SU-DHL-6 (cell line): Measurements from ENCODE around the gene S100PBP.

Experiments used
- H2AFZ ChIP-seq: fragments of 200-600 bp; sonication (generic); 2 replicates; pipeline ENCODE4 v1.6.1; 2014; ENCODE audit warnings: low read depth, mild to moderate bottlenecking, moderate library complexity, mixed read lengths, antibody characterized with exemption, low read length; ENCODE audit not compliant: severe bottlenecking
- H3F3A ChIP-seq: fragments of 200-600 bp; shearing (Covaris generic); 2 replicates; pipeline ENCODE4 v1.6.0; 2016; ENCODE audit warnings: antibody characterized with exemption, mild to moderate bottlenecking; ENCODE audit not compliant: insufficient read depth
- H3K27ac ChIP-seq: fragments of 200-600 bp; sonication (generic); 2 replicates; pipeline ENCODE4 v1.5.1; 2016; ENCODE audit warnings: low read depth, mild to moderate bottlenecking, low read length, moderate library complexity, mixed read lengths
- H3K27me3 ChIP-seq: fragments of 200-600 bp; sonication (generic), shearing (Covaris generic); 2 replicates; pipeline ENCODE4 v1.6.0; 2014; ENCODE audit warnings: mild to moderate bottlenecking, low read length
- H3K36me3 ChIP-seq: fragments of 200-600 bp; sonication (generic); 2 replicates; pipeline ENCODE4 v1.6.1; 2014; ENCODE audit warnings: mild to moderate bottlenecking, low read length, mixed read lengths
- H3K4me2 ChIP-seq: fragments of 300-600, 200-600 bp; shearing (Covaris generic), sonication (generic); 2 replicates; pipeline ENCODE4 v1.6.0; 2014; ENCODE audit warnings: low read length, low read depth, mild to moderate bottlenecking; ENCODE audit not compliant: poor library complexity, severe bottlenecking
- H3K4me3 ChIP-seq: fragments of 200-600 bp; sonication (generic); 2 replicates; pipeline ENCODE4 v1.5.1; 2014; ENCODE audit warnings: antibody characterized with exemption, low read length, mild to moderate bottlenecking, mixed read lengths; ENCODE audit not compliant: insufficient read depth, poor library complexity, severe bottlenecking
- H3K79me2 ChIP-seq: fragments of 200-600 bp; sonication (generic); 2 replicates; pipeline ENCODE4 v1.6.1; 2014; ENCODE audit warnings: mild to moderate bottlenecking, low read length, moderate library complexity; ENCODE audit not compliant: insufficient read depth
- H3K9ac ChIP-seq: fragments of 200-600 bp; sonication (generic); 2 replicates; pipeline ENCODE4 v1.7.0; 2014; ENCODE audit warnings: mild to moderate bottlenecking, low read length
- H3K9me2 ChIP-seq: fragments of 200-600 bp; sonication (generic); replicated peaks from 2 replicates; pipeline ENCODE4 v1.6.1; 2014; ENCODE audit warnings: low read length; ENCODE audit not compliant: insufficient read depth
- H3K9me3 ChIP-seq: fragments of 200-600 bp; sonication (generic); 2 replicates; pipeline ENCODE4 v1.6.1; 2014; ENCODE audit warnings: low read length, mixed read lengths; ENCODE audit not compliant: insufficient read depth
- H4K20me1 ChIP-seq: fragments of 200-600 bp; sonication (generic); 2 replicates; pipeline ENCODE4 v1.6.1; 2014; ENCODE audit warnings: low read depth, mild to moderate bottlenecking, antibody characterized with exemption, low read length, moderate library complexity, mixed read lengths
- CTCF ChIP-seq: fragments of 200-600 bp; sonication (generic); IDR thresholded peaks from one replicate; pipeline ENCODE4 v1.5.1; 2017; ENCODE audit warnings: antibody characterized with exemption, mild to moderate bottlenecking, low read length, moderate library complexity; ENCODE audit not compliant: insufficient read depth, poor library complexity, severe bottlenecking
- EZH2phosphoT487 ChIP-seq: fragments of 200-600 bp; sonication (generic), shearing (Covaris generic); conservative IDR thresholded peaks from 2 replicates; pipeline ENCODE4 v1.6.1; 2018; ENCODE audit warnings: mild to moderate bottlenecking, antibody characterized with exemption, low read length, moderate library complexity, mixed read lengths

Gene S100PBP

GRCh38 chr1:32894681-32895080, 77.2 kb downstream of the S100PBP start:
- H3K36me3 ChIP-seq = no peaks in the 10 kb centered on the region
- TF ChIP-seq EZH2phosphoT487 (no peak), CTCF (no peak)
- no peak overlapping the region for H3K9ac ChIP-seq
- no peaks in the 10 kb centered on the region for H3F3A ChIP-seq
- H3K79me2 ChIP-seq = no peaks in the 10 kb centered on the region
- no peak overlapping the region for H3K4me2 ChIP-seq
- no peaks in the 10 kb centered on the region for H3K9me3 ChIP-seq
- no peaks in the 10 kb centered on the region for H3K27me3 ChIP-seq
- H4K20me1 ChIP-seq = no peaks in the 10 kb centered on the region
- no peaks in the 10 kb centered on the region for H3K9me2 ChIP-seq
- no peak overlapping the region for H3K27ac ChIP-seq
- H3K4me3 ChIP-seq = no peak overlapping the region
- H2AFZ ChIP-seq = no peak overlapping the region

- no peaks in the 10 kb centered on the region for H3K27me3 ChIP-seq
- no peak overlapping the region for H2AFZ ChIP-seq
- H4K20me1 ChIP-seq = no peaks in the 10 kb centered on the region
- TF ChIP-seq EZH2phosphoT487 = no peak
- no peak for TF ChIP-seq CTCF
- H3K36me3 ChIP-seq = no peaks in the 10 kb centered on the region
- no peaks in the 10 kb centered on the region for H3K79me2 ChIP-seq
- H3K9me3 ChIP-seq = no peaks in the 10 kb centered on the region
- H3F3A ChIP-seq = no peaks in the 10 kb centered on the region
- no peak overlapping the region for H3K27ac ChIP-seq
- H3K9me2 ChIP-seq = no peaks in the 10 kb centered on the region
- H3K4me2 ChIP-seq = no peak overlapping the region
- no peak overlapping the region for H3K4me3 ChIP-seq
- H3K9ac ChIP-seq = no peak overlapping the region
These were observed 78.1 kb downstream of the S100PBP start for GRCh38 chr1:32895325-32896215.

GRCh38 chr1:32896451-32896850, 79.0 kb downstream of the S100PBP start:
- H3K36me3 ChIP-seq = no peaks in the 10 kb centered on the region
- H3K4me2 ChIP-seq = no peak overlapping the region
- H3K9ac ChIP-seq = no peak overlapping the region
- no peak overlapping the region for H2AFZ ChIP-seq
- TF ChIP-seq CTCF = no peak
- TF ChIP-seq EZH2phosphoT487 = no peak
- H4K20me1 ChIP-seq = no peaks in the 10 kb centered on the region
- H3K27me3 ChIP-seq = no peaks in the 10 kb centered on the region
- H3K27ac ChIP-seq = no peak overlapping the region
- no peaks in the 10 kb centered on the region for H3K79me2 ChIP-seq
- no peaks in the 10 kb centered on the region for H3K9me2 ChIP-seq
- H3F3A ChIP-seq = no peaks in the 10 kb centered on the region
- no peaks in the 10 kb centered on the region for H3K9me3 ChIP-seq
- H3K4me3 ChIP-seq = no peak overlapping the region
